Myocyte (in vitro differentiated cells): ENCODE results near the gene NDNF. TPM values are rescaled to one million over a fixed set of nuclear protein-coding genes. Genes with fewer than 3 reads are reported as not detected.

Experiments used
- DNase-seq: peaks from one replicate; pipeline ENCODE4 v3.0.0-alpha.2; 2012; ENCODE audit warnings: low read depth
- total RNA-seq: library from RNA; depleted of rRNA; stranded (reverse); fragments of >200 nt; gene quantifications from 2 replicates; pipeline ENCODE4 v1.2.3, GENCODE V29; 2014

NDNF gene
- total RNA-seq, 1 donor from 2014 or later, result not detected

DNA sequence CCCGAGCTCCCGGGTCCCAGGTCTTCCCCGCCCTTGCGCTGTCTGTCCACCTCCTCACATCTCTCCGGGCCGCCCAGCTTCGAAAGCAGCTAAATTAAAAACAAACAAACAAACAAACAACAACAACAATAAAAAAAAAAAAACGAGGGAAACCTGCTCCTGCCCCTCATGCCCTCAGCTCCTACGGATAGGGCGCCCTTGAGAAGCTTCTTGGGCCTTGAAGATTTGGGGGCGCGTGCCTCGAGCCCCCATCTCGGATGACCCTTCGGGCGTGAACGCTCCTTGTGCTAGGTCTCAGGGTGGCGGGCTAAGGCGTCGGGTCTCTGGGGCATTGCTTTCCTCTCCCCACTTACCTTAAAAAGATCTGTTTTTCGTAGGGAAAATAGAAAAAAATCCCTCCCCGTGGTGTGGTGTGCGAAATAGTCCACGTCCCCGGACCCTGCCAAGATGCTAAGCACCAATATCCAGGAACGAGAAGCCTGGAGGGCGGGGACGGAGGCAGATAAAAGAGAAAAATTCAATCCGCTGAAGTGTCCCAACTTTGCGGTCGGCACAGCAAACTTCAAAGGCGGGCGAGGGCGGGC is 603 bp downstream of the NDNF start:
- DNase-seq, result no peak

DNA sequence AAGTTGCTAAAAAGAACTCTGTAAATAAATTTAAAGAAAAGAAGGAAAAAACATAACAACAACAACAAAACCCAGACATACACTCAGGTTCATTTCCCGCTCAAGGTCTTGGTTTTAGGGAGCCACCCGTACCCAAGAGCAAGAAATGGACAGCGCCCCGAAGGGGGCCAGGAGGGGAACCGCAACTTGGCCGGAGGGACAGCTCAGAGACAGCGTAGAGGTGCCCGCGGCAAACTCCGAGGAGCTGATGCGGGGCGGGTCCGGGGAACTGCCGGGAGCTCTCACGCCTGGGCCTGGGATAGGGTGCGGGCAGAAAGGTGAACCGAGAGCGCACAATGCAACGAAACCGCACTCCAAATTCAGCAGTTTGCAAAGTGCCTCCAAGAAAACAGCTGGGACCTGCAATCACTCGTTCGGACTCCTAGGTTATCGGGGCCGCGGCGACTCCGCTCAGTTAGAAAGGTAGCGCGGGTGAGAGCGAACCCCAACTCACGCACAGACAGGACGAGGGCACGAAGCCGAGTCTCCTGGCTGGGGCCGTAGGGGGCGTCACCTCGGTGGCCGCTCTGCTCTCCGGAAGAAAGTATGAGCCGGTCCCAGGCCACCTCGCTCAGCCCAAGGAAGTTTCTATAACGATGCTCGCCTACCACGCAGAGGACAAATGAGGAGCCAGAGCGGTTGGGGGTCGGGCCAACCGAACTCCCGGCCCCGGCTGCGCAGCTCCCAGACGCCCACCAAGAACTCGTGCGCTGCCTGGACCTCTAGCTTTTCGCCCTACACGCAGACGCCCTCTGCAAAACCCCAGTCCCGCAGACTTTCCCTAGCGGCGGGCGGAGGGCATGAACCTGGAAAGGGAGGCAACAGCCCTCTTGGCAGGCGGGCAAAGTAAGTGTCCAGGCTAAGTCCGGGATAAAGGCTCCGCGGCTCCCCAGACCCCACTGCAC is 1.4 kb downstream of the NDNF start:
- peak; percentile 44 for DNase-seq

DNA sequence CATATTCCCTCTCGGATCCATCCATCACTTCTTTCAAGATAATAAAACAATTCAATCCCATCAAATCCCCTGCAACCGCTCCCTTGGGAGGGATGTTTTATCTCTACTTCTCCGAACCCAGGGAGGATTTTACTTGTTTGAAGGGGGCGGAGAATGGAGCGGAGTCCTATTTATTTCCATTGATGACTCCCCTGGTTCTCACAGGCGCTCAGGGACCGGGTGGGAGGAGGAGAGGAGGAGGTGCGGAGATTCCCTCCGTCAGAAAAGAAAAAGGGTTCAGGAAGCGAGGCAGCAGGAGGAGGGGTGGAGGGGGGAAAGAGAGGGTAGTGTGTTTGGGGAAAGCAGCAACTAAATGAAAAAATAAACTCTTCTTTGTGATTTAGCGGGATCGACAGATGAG is 2.1 kb downstream of the NDNF start:
- no peak for DNase-seq

DNA sequence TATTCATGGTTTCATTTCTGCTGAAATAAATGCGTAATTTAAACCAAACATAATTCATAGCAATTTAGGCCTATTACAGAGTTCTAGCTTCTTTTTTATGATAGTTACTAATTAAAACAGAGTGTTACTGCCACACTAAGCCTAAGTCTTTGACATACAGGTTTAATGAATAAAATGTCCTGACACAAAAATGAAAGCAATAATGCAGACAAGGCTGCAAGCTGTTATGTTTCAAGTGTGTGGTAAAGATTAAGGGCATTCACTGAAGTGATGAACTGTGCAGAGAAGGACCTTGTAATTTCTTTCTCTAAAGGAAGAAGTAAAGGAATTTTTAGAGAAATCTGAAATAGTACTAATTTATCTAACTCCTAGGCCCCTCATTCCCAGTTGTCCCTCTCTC is 2.9 kb downstream of the NDNF start:
- no peak for DNase-seq

DNA sequence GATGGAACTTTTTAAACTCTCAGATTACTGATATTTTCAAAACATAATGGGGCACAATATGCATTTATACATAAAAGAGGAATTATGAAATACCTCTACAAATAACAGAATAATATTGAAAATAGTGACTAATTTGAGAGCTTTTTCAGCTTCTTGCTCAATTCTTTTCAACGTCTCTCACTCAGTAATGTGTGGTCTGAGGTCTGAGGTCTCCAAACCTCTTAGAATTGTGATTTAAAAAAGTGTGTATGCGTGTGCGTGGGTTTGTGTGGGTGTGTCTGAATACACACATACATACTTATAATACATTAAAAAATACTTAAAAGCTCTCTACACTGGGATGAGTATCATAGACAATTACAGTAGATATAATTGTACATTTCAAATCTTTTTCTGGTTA is 7.9 kb downstream of the NDNF start:
- no peak for DNase-seq

GRCh38 chr4:121062521-121062920 is 9.8 kb downstream of the NDNF start:
- no peak for DNase-seq

DNA sequence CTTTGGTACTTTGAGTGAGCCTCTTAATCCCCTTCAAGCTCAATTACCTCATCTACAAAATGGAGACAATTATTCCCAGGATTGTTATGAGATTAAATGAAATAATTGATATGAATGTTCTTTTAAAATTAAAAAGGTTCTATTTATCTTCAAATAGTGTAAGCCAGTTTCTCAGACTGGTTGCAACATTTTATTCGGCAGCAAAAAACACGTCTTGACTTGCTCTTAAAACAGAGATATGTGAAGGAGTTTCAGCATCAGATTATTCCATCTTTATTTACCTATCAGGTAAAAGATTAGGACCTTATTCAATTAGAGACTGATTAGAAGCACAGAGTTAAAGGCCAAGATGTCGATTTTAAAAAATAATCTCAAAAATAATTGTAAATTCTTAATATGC is 10.5 kb downstream of the NDNF start:
- no peak for DNase-seq

DNA sequence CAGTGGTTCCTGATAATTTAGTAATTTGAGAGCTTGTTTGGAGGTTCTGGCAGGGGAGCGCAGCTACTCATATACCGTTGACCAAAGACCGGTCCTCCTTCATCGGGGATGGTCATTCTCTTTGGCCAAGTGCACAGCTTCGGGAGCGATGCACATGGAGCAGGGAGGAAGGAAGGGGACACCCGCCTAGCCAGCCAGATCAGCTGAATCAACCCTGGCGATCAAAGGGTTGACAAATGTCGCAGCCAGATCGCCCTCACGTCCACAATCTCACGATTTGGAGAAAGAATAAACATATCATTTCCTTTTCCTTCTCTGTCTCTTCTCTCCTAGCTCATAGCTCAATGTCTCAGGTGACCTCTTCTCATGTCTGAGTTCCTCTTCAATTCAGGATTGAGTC is 11.1 kb downstream of the NDNF start:
- no peak for DNase-seq

DNA sequence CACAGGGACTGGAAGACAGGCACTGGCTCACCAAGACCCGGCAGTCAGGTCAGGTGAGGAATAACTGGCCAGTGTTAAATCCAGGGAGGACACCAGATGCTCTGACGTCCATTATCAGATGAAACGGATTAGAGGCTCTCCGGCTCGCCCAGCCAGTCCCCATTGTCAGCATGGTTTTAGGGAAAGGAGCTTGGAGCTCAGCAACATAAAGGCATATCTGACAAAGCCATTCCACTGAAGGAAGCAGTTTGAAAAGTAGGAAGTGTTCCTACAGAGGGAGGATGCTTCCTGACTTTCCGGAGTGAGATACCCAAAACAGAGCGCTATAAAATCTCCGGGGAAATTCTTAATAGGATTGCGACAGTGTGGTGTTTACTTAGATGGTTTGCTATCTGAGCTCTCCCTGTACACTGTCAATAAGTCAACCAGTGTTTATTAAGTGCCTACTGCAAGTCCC is 14.8 kb downstream of the NDNF start:
- DNase-seq, result no peak

- no peak for DNase-seq
These were observed 16.3 kb downstream of the NDNF start for GRCh38 chr4:121056066-121056465.

GRCh38 chr4:121054373-121054772 is 18.0 kb downstream of the NDNF start:
- DNase-seq, result no peak

DNA sequence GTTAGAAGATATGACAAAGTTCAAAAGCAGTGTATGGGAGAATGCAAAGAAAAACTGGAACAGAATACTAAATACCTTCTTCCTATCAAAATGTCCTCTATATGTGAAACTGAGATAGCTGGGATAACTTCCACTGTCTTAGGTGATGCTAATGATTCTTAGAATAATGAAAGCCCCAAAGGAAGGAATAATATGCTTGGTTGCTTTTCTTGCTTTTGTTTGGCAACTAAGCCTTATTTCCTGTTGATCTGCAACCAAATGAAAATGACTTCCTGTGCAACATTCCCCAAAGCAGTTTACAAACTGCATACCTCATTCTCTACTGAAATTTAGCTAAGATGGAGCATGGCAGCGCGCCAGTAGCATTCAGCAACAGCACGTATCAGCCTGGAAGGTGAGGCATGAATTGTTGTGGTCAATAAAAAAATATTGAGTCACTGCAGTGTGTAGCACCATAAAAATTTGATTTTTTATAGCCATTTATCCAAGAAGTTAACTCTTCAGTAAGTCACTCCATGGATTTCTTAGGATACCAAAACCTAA is 18.7 kb downstream of the NDNF start:
- no peak for DNase-seq

- DNase-seq, result no peak
These were observed 22.0 kb downstream of the NDNF start for GRCh38 chr4:121050300-121050699.

- DNase-seq, result no peak
These were observed 23.2 kb downstream of the NDNF start for GRCh38 chr4:121049072-121049599.

DNA sequence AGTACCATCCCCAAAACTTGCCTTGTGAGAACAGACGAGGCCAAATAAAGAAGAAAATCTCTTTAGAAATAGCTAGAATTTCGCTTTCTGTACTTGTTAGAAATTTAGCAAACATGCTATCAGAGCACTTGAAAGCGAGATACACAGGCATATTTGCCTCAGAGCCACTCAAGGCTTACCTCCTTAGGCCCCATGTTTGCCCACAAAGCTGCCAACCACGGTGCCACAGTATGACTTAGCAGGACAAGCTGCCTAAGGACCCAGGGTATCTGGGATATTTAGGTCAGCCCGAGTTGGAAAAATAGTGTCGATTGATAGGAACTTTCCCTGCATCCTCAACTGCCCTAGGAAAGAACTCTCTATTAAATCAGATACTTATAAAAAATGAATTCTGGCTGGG is 24.2 kb downstream of the NDNF start:
- DNase-seq, result no peak

GRCh38 chr4:121041307-121042090 is 30.8 kb downstream of the NDNF start:
- DNase-seq, result peak; percentile 24

GRCh38 chr4:121034017-121034416 is 38.3 kb downstream of the NDNF start:
- DNase-seq, result peak; percentile 59

GRCh38 chr4:121030711-121031110 is 41.6 kb downstream of the NDNF start:
- no peak for DNase-seq

GRCh38 chr4:121030131-121030530 is 42.2 kb downstream of the NDNF start:
- DNase-seq, result no peak

GRCh38 chr4:121026034-121026433 is 46.3 kb downstream of the NDNF start:
- DNase-seq, result no peak

GRCh38 chr4:121025540-121025939 is 46.8 kb downstream of the NDNF start:
- peak; percentile 4 for DNase-seq
